Brain pericyte (primary cell): ENCODE measurements around the gene PATJ.
A peak's percentile ranks its signal among the peaks of the same experiment; 100 is the strongest.

Experiments
- DNase-seq: peaks from one replicate; pipeline ENCODE4 v3.0.0-alpha.2; 2012; ENCODE audit warnings: low read depth, low spot score

The PATJ gene

DNA sequence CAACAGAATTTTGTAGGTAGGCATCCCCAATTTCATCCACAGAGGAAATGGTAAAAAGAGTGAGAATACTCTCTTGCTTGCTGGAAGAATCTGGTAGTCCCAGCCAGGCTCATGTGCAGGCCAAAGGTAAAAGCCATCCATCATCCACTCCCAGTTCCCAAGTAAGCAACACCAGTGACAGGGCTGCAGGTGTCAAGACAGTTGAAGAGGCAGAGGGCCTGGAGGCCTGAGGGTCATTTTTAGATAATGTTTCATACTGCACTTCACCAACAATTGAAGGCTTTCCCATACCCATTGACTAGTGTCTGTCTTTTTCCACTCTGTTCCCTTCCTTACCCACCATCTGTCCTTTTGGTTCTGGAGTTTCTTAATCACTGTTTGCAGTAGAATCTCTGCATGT, 310.7 kb downstream of the PATJ start:
- DNase-seq, result no peak

DNA sequence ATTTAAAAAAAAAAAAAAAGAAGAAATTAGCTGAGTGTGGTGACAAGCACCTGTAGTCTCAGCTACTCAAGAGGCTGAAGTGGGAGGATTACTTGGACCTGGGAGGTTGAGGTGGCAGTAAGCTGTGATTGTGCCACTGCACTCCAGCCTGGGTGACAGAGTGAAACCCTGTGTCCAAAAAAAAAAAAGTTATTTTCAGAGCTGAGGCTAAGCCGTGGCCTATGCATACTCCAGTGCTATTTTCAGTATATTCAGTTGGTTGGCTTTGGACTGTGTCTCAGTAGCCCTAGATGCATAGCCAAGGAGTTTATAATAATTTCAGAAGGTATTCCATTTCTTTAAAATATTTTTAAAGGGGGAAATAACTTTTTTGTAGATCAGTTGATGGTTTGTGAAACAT, 311.9 kb downstream of the PATJ start:
- DNase-seq, result no peak

DNA sequence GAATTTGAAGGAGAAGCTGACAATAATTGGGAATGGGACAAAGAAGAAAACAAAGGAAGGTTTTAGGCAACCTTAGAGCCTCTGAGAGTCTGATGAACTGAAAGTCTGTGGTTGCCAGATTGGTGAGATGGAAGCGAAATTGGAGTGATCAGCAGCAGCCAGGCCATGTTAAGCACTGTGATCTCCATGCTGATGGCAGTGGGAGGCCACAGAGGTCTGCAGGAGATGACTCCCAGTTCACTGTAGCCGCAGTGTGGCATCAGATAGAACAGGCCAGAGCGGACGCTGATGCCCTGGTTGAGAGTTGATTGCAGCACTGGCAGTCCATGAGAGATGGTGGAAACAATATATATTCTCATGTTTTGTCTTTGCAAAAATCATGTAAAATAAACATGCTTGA, 314.9 kb downstream of the PATJ start:
- no peak for DNase-seq

DNA sequence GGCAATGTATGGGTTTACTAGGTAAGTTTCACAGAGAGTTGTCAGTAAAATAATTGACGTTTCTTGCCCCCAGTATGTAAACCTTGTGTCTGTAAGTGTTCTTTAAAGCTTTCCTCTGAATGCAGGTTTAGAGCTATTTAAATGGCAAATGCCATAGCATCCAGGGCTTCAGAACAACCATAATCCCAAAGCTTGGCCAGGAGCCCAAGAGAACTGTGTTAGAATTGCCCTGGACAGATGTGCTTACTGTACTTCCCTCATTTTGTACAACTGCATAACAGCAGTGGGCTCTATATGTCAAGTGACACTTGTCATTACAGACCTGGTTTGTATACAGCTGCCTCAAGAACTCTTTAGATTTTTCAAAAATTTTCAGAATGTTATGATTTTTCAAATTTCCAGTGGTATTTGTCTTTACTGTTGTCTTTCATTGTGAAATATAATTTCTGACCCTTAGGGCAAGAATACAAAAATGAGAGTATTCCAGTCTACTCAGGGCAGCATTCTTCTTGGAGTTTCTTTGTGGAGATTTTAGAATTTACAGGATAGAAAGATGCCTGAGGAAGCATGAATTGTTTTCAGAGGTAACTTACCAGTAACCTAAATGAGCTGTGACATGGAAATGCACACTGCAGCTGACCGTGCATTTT, 315.5 kb downstream of the PATJ start:
- DNase-seq, result no peak

DNA sequence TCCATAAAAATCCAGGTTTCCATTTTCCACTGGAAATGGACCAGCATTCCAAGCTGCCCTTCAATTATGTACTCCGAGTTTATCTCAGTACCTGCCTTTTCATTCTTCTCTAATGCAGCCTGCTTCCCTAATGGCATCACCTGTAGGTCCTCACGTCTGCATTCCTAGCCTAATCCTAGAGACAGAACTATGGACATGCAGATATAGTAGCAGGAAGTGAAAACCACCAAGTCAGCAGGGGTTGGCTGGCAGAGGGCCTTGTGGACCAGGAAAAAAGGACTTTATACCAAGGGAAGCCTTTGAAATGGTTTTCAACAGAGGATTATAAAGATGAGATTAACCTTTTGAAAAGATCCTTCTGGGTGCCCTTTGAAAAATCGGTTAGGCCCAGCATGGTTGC, 316.7 kb downstream of the PATJ start:
- DNase-seq, result no peak

DNA sequence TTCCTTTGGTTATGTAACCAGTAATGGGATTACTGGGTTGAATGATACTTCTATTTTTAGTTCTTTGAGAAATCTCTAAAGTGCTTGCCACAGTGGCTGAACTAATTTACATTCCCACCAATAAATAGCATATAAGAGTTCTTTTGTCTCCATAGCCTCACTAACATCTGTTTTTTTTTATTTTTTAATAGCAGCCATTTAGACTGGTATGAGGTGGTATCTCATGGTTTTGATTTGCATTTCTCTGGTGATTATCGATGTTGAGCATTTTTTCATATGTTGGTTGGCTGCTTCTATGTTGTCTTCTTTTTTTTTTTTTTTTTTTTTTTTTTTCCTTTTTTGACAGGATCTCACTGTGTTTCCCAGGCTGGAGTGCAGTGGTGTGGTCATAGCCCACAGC, 319.8 kb downstream of the PATJ start:
- DNase-seq, result no peak

DNA sequence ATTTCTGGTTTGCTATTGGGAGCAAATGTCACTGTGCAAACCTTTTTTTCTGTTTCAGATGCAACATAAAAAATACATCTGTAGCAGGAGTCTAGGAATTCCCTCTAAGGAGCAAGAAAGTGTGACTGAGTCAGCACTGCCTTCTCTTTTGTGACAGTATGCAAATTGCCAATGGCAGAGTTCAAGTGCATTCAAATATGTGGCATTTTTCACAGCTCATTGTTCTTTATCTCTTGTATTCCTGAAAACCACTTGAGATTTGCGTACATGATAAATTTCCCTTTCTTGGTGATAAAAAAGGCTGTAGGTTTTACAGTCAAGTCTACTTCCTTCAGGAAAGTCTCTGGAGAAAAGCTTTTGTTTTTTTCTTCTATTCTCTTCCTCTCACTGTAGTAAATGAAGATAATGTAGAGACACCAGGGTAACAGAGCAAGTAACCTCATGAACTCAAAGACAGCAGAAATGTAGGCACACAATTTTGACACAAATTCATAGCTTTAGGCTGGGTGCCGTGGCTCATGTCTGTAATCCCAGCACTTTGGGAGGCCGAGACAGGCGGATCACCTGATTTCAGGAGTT, 322.6 kb downstream of the PATJ start:
- no peak for DNase-seq

DNA sequence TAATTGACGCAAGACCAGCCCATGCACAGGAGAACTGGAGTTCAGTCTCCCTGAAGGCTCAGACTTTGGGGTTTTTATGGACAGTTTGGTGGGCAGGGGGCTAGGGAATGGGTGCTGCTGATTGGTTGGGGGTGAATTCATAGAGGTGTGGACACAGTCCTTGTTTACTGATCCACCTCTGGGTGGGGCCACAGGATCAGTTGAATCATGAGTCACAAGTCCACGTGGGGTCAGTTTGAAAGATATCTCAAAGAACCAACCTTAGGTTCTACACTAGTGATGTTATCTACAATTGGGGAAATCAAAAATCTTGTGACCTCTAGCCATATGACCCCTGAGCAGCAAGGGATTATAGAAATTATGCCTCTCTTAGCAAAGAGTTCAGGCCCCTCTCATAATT, 324.4 kb downstream of the PATJ start:
- DNase-seq, result no peak

DNA sequence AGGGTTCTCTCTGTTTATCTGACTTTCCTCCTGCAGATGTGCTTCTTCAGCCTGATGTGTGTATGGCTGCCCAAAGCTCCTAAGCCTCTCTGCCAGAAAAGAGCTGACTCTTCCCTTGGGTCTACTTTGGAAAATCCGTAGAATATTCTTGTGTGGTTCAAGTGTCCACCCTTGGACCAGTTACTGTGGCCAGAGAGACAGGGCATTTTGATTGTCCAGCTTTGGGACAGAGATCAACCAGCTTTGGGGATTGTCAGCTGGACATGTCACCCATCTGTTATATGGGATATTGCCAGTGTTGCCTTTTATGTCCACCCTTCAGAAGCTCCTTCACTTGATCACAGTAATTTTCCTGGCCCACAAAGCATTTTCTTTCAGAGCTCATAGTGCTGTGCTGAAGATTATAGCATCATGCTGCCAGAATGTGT, 326.1 kb downstream of the PATJ start:
- DNase-seq, result no peak

DNA sequence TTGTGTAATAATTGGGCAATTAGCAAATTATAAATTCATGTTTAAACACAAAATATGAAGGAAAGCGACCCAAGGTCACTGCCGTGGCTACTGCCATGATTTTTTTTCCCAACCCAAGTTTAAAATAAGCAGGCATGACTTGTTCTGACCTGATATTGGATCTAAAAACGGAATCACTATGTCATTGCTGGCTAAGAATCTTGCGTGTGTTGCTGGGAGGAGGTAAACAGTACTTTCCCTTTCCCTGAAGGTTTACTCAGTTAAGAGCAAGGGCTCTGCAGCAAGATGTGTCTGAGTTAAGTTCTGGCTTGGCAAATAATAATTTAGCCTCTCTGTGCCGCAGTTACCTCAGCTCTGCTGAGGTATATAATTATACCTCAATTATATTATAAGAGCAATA, 326.7 kb downstream of the PATJ start:
- no peak for DNase-seq

DNA sequence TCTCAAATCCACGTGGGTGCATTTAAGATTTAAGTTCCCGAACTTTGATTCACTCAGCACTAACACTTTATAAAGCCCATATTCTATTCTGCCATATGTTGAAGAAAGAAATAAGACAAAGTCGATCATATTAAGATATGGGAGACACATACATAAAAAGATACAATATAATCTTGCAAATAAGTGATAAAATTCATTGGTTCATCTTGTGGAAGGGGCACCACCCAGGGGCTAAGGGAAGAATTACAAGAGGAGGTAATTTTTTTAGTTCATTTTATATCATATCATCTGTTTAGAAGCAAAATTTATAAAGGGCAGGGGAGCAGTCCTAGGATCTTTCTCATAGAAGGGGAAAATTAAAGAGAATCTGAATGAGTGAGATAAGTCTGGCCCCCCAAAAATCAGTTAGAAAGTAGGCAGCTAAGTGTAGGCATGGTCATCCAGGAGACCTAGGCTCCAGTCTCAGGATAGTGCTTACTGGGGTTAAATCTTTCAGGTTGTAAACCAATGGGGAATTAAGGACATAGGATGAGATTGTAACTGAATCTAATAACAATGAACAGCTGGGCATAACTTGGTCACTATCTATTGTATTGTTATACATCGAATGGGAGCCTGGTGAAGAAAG, 328.2 kb downstream of the PATJ start:
- no peak for DNase-seq

DNA sequence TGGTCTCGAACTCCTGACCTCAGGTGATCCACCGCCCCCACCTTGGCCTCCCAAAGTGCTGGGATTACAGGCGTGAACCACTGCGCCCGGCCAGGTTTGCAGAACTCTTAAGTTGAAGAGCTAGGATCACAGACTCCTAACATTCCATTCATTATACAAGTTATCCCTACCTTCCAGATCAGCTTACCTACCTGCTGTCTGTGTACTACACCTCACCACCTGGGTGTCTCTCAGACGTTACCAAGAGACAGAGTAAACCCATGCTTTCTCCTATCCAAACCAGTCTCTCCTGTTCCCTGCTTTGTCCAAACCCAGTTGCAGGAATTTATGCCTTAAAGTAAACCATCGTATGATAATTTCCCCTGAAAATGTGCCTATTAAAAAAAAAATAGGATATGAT, 329.4 kb downstream of the PATJ start:
- no peak for DNase-seq

DNA sequence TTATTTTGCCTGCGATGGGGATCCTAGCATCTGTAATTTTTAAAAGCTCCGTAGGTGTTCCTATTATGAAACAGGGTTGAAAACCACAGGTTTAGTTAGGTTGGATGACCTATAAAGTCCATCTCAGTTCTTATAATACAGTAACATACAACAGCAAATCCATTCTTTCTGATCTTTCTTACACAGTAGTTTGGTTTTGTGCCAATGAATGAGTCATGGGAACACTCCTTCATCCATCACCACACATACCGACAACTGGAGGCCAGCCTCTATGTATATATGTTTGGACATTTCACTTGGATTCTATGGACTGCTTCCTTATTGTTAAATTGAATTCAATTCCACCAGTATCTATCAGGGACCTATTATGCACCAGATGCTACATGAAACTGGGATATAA, 334.0 kb downstream of the PATJ start:
- DNase-seq, result peak; percentile 22

DNA sequence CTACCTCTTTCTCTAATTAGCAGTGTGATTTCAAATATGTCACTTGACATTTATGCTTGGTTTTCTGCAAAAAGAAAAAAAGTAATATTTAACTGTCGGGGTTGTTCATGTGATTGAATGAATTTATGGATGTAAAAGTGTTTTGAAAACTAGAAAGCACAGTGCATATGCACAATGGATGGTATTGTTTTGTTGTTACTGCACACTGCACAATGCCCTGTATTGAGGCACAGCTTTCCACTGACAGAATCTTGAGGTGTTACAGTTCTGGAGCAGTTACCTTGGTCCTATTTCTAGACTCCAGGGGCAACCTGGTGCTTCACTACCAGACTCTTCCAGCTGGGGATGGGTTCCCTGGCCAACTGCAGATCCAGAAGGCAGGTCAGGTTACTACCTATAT, 335.5 kb downstream of the PATJ start:
- no peak for DNase-seq

DNA sequence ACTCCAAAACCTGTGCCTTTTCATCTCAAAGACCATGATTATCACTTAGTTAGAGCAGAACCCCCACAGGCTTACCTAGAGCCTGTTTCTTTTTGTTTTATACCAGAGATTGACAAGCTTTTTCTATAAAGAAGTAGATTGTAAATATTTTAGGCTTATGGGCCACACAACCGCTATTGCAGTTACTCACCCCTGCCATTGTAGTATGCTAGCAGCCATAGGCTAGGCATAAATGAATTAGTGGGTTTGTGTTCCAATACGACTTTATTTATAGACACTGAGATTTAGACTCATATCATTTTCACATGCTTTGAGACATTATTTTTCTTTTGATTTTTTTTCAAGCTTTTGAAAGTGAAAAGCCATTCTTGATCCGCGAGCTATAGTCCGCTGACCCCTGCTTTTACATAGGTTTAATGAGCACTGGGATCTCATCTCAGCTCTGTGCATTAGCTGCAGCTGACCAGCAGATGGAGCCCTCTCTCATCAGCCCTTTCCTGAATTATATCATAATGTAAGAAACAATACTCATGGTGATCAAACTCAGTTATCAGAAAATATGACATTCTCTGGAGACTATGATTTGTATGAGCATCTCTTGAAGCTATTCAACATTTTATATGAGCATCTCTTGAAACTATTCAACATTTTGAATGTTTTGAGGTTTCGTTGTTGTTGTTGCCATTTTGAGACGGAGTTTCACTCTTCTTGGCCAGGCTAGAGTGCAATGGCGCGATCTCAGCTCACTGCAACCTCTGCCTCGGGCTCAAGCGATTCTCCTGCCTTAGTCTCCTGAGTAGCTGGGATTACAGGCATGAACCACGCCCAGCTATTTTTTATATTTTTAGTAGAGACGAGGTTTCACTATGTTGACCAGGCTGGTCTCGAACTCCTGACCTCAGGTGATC, 340.4 kb downstream of the PATJ start:
- no peak for DNase-seq

DNA sequence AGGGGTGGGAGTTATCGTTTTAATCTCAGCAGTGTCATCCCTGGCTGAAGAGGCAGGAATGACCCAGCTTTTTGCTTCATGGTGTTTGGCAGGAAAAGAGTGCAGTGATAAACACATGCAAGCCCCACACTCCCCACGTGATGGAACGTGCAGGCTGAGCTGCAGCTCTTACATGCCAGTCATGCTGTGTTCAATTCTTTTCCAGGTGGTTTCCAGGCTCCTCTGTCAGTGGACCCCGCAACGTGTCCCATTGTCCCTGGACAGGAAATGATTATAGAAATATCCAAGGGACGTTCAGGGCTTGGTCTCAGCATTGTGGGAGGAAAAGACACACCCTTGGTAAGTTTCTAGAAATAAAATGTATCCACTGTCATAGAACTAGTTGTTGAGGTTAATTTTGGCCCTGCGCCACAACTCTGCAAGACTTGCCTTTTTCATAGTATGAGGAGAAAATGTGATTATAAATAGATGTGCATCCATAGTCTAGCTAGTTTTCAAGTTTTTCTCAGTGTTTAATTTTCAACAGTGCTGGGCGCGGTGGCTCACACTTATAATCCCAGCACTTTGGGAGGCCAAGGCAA, 342.1 kb downstream of the PATJ start:
- DNase-seq, result no peak

DNA sequence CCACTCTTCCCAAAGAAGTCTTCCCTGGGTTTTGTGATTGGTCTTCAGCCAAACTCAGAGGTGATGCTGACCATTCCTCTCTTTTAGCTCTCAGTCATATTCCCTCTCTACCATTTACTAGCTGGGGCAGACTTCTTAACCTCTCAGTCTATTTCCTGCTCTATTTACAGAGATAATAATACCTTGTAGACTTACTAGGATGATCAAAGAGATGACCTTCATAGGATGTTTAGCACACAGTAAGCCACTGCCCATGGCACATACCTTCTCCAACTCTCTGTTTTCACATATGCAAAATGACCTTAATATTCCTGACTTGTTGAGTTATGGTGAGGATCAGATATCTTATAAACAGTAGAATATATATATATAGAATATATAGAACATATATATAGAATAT, 346.2 kb downstream of the PATJ start:
- DNase-seq, result no peak

DNA sequence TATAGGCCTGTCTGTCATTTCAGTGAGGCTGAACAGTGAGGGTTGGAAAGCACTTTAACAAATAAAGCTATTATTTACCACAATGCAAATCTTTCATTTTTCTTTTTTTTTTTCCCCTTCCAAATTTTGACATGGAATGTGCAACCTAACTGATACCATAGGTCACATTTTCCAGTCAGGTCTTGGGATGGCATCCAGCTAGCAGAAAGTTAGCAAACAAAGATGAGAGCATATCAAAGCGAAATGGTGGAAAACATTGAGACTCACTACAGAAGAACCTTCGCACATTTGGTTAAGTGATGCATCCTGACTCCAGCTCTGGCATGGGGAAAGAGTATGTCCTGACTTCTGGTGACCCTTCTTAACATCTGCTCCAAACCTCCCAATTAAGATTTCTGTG, 347.3 kb downstream of the PATJ start:
- no peak for DNase-seq

DNA sequence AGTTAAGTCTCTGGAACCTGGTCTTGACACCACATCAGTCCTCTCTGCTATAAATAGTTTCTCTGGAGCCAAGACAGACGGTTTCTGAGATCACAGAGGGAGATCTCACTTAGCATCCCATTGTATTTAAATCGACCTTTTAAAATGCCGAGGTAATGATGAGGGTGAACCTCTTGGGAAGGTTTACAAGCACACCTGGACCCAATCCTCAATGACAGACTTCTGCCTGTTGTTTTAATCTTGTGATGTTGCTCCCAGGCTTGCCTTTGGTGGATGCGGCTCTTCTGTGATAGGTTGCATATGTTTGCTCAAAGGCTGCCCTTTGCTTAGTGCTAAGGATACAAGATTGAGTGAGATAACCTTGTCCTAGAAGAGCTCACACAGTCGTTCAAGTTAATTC, 347.7 kb downstream of the PATJ start:
- DNase-seq, result no peak

DNA sequence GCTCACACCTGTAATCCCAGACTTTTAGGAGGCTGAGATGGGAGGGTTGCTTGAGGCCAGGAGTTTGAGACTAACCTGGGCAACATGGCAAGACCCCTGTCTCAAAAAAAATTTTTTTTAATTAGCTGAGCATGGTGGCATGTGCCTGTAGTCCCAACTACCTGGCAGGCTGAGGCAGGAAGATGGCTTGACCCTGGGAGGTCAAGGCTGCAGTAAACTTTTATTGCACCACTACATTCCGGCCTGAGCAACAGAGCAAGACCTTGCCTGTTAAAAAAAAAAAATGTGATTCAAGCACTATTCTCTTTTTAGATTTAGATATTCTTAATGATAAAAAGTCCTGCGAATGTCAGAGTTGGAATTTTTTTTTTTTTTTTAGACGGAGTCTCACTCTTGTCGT, 349.8 kb downstream of the PATJ start:
- DNase-seq, result no peak

DNA sequence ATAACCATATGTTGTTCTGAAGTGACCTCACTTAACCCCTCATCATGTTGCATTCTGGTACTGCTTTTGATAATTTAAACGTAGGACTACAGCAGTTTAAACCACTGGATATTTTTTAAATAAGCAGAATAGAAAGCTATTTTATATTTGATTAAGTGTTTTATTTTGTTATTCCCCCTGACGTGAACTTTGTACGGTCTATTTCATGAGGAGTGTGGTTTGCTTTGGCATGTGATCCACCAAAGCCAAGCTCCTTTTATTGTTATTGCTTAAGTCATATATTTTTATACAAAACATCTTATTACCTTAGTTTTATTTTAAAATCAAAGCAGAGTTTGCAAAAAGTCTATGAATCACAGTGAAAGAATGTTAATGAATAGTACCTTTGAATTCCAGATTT, 351.0 kb downstream of the PATJ start:
- peak; percentile 24 for DNase-seq

DNA sequence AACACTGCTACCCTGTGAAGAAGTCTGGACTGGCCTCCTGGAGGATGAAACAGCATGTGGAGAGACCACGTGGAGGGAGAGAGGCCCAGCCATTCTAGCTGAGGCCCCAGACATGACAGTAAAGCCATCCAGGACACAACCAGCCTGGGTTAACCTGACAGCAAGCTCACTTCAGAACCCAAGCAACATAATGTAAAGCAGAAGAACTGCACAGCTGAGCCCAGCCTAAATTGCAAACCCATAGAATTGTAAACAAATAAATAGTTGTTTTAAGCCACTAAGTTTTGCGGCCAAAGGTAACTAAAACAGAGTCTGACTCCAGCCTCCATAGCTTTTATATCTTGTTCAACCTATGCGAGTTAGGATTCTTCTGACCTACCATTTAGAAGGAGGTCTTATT, 355.2 kb downstream of the PATJ start:
- DNase-seq, result no peak
